ENCODE measurements around the gene RHBDL3. TPM values are rescaled to one million over a fixed set of nuclear protein-coding genes. Genes with fewer than 3 reads are reported as not detected.

RHBDL3 gene
- total and polyA plus RNA-seq, 4 donors, result 0.02 to 0.17 (median 0.05) TPM; not detected in 1

DNA sequence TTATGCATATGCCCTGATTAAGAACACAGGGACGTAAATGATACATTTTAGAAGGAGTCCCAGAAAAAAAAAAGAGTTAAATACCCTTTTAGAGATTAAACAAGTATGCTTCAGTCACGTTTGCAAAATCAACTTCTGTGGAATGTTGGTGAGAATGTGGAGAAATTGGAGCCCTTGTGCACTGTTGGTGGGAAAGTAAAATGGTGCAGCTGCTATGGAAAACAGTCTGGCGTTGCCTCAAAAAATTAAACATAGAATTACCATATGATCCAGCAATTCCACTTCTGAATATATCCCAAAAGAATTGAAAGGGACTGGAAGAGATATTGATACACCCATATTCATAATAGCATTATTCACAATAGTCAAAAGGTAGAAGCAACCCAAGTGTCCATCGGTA, 26.5 kb downstream of the RHBDL3 start:
- H3K4me3 ChIP-seq (ENCODE audit: low read depth in 1 of 3, low read length in 3 of 3), result no peak overlapping the region
- H3K9me3 ChIP-seq (ENCODE audit: control insufficient read depth in 4 of 4, low read length in 3 of 4), result no peaks in the 10 kb centered on the region
- DNase-seq (ENCODE audit: low spot score), result no peak
- TF ChIP-seq JUND (IDR thresholded peaks at IDR 0.05) (no peak), FOXA2 (IDR thresholded peaks at IDR 0.05) (no peak), NR2F2 (IDR thresholded peaks at IDR 0.05) (no peak)
- TF ChIP-seq, protein P1, sequence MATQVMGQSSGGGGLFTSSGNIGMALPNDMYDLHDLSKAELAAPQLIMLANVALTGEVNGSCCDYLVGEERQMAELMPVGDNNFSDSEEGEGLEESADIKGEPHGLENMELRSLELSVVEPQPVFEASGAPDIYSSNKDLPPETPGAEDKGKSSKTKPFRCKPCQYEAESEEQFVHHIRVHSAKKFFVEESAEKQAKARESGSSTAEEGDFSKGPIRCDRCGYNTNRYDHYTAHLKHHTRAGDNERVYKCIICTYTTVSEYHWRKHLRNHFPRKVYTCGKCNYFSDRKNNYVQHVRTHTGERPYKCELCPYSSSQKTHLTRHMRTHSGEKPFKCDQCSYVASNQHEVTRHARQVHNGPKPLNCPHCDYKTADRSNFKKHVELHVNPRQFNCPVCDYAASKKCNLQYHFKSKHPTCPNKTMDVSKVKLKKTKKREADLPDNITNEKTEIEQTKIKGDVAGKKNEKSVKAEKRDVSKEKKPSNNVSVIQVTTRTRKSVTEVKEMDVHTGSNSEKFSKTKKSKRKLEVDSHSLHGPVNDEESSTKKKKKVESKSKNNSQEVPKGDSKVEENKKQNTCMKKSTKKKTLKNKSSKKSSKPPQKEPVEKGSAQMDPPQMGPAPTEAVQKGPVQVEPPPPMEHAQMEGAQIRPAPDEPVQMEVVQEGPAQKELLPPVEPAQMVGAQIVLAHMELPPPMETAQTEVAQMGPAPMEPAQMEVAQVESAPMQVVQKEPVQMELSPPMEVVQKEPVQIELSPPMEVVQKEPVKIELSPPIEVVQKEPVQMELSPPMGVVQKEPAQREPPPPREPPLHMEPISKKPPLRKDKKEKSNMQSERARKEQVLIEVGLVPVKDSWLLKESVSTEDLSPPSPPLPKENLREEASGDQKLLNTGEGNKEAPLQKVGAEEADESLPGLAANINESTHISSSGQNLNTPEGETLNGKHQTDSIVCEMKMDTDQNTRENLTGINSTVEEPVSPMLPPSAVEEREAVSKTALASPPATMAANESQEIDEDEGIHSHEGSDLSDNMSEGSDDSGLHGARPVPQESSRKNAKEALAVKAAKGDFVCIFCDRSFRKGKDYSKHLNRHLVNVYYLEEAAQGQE (IDR thresholded peaks at IDR 0.05), result no peak
- no peaks in the 10 kb centered on the region for H3K36me3 ChIP-seq (ENCODE audit: control insufficient read depth in 4 of 4, insufficient read depth in 3 of 4, low read depth in 1 of 4, low read length in 3 of 4)
- no peaks in the 10 kb centered on the region for H3K4me1 ChIP-seq (ENCODE audit: control insufficient read depth in 4 of 4, insufficient read depth in 4 of 4, low read length in 3 of 4)
- no peaks in the 10 kb centered on the region for H3K27me3 ChIP-seq (ENCODE audit: control insufficient read depth in 4 of 4, insufficient read depth in 4 of 4, low read length in 3 of 4)
- no peak overlapping the region for H3K9ac ChIP-seq (ENCODE audit: low read depth in 1 of 2, low read length in 2 of 2)
- 80% methylated on average over 4 of the region's 4 CpGs for WGBS
- H3K27ac ChIP-seq (ENCODE audit: low read depth in 1 of 2, low read length in 2 of 2), result no peak overlapping the region

DNA sequence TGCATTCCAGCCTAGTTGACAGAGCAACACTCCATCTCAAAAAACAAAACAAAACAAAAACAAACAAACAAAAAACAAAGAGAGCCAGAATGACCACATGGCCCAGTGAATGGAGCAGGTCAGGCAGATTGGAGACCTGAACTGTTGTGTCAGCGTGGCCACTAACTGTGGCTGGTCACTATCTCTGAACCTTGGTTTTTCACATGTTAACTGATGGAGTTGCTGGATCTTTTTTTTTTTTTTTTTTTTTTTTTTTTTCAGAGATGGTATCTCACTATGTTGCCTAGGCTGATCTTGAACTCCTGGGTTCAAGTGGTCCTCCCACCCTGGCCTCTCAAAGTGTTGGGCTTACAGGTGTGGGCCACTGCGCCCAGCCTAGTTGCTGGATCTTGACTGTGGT, 31.8 kb downstream of the RHBDL3 start:
- Histone ChIP-seq H3K9me3 (ENCODE audit: control insufficient read depth in 4 of 4, low read length in 3 of 4) (no peaks in the 10 kb centered on the region), H3K4me1 (ENCODE audit: control insufficient read depth in 4 of 4, insufficient read depth in 4 of 4, low read length in 3 of 4) (no peaks in the 10 kb centered on the region), H3K9ac (ENCODE audit: low read depth in 1 of 2, low read length in 2 of 2) (no peak overlapping the region), H3K27me3 (ENCODE audit: control insufficient read depth in 4 of 4, insufficient read depth in 4 of 4, low read length in 3 of 4) (no peaks in the 10 kb centered on the region), H3K4me3 (ENCODE audit: low read depth in 1 of 3, low read length in 3 of 3) (no peak overlapping the region), H3K36me3 (ENCODE audit: control insufficient read depth in 4 of 4, insufficient read depth in 3 of 4, low read depth in 1 of 4, low read length in 3 of 4) (no peaks in the 10 kb centered on the region), H3K27ac (ENCODE audit: low read depth in 1 of 2, low read length in 2 of 2) (no peak overlapping the region)
- no peak for DNase-seq (ENCODE audit: low spot score)
- TF ChIP-seq RAD21 (IDR thresholded peaks at IDR 0.05) (no peak), YY1 (IDR thresholded peaks at IDR 0.05) (no peak), HNF4G (IDR thresholded peaks at IDR 0.05) (no peak), TAF1 (conservative IDR thresholded peaks at IDR 0.05) (no peak), RXRA (IDR thresholded peaks at IDR 0.05) (no peak), GABPA (IDR thresholded peaks at IDR 0.05 in 1 of 2, conservative IDR thresholded peaks at IDR 0.05 in 1 of 2) (no peak), HNF4A (conservative IDR thresholded peaks at IDR 0.05) (no peak), JUND (IDR thresholded peaks at IDR 0.05) (no peak), NR2F2 (IDR thresholded peaks at IDR 0.05) (no peak), FOXA1 (IDR thresholded peaks at IDR 0.05) (no peak), SP1 (IDR thresholded peaks at IDR 0.05) (no peak), FOXA2 (IDR thresholded peaks at IDR 0.05) (no peak), EGR1 (IDR thresholded peaks at IDR 0.05; ENCODE audit: low read depth in 2 of 2) (no peak)
- TF ChIP-seq, protein P2, sequence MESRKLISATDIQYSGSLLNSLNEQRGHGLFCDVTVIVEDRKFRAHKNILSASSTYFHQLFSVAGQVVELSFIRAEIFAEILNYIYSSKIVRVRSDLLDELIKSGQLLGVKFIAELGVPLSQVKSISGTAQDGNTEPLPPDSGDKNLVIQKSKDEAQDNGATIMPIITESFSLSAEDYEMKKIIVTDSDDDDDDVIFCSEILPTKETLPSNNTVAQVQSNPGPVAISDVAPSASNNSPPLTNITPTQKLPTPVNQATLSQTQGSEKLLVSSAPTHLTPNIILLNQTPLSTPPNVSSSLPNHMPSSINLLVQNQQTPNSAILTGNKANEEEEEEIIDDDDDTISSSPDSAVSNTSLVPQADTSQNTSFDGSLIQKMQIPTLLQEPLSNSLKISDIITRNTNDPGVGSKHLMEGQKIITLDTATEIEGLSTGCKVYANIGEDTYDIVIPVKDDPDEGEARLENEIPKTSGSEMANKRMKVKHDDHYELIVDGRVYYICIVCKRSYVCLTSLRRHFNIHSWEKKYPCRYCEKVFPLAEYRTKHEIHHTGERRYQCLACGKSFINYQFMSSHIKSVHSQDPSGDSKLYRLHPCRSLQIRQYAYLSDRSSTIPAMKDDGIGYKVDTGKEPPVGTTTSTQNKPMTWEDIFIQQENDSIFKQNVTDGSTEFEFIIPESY (IDR thresholded peaks at IDR 0.05), result no peak
- TF ChIP-seq, protein P3, sequence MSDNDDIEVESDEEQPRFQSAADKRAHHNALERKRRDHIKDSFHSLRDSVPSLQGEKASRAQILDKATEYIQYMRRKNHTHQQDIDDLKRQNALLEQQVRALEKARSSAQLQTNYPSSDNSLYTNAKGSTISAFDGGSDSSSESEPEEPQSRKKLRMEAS (IDR thresholded peaks at IDR 0.05), result no peak
- TF ChIP-seq, protein P1 (IDR thresholded peaks at IDR 0.05), result no peak
- TF ChIP-seq, protein P4, sequence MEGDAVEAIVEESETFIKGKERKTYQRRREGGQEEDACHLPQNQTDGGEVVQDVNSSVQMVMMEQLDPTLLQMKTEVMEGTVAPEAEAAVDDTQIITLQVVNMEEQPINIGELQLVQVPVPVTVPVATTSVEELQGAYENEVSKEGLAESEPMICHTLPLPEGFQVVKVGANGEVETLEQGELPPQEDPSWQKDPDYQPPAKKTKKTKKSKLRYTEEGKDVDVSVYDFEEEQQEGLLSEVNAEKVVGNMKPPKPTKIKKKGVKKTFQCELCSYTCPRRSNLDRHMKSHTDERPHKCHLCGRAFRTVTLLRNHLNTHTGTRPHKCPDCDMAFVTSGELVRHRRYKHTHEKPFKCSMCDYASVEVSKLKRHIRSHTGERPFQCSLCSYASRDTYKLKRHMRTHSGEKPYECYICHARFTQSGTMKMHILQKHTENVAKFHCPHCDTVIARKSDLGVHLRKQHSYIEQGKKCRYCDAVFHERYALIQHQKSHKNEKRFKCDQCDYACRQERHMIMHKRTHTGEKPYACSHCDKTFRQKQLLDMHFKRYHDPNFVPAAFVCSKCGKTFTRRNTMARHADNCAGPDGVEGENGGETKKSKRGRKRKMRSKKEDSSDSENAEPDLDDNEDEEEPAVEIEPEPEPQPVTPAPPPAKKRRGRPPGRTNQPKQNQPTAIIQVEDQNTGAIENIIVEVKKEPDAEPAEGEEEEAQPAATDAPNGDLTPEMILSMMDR (IDR thresholded peaks at IDR 0.05; ENCODE audit: low read depth, low read length, missing input control), result no peak
- TF ChIP-seq, protein P5, sequence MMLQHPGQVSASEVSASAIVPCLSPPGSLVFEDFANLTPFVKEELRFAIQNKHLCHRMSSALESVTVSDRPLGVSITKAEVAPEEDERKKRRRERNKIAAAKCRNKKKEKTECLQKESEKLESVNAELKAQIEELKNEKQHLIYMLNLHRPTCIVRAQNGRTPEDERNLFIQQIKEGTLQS (IDR thresholded peaks at IDR 0.05), result no peak
- 100% methylated on average over 2 of the region's 2 CpGs for WGBS
